ENCODE results near the gene CNKSR2.

- TF ChIP-seq CTCF (IDR thresholded peaks at IDR 0.05; ENCODE audit: poor library complexity) (no peak), EZH2 (IDR thresholded peaks at IDR 0.05; ENCODE audit: borderline replicate concordance) (no peak), EZH2phosphoT487 (IDR thresholded peaks at IDR 0.05; ENCODE audit: low read depth, severe bottlenecking, unreplicated experiment) (no peak)
These were observed 113.6 kb downstream of the CNKSR2 start for GRCh38 chrX:21487832-21488231.

All from hepatocyte (in vitro differentiated cells).